ENCODE data around the gene IL17RD.

Gene IL17RD

DNA sequence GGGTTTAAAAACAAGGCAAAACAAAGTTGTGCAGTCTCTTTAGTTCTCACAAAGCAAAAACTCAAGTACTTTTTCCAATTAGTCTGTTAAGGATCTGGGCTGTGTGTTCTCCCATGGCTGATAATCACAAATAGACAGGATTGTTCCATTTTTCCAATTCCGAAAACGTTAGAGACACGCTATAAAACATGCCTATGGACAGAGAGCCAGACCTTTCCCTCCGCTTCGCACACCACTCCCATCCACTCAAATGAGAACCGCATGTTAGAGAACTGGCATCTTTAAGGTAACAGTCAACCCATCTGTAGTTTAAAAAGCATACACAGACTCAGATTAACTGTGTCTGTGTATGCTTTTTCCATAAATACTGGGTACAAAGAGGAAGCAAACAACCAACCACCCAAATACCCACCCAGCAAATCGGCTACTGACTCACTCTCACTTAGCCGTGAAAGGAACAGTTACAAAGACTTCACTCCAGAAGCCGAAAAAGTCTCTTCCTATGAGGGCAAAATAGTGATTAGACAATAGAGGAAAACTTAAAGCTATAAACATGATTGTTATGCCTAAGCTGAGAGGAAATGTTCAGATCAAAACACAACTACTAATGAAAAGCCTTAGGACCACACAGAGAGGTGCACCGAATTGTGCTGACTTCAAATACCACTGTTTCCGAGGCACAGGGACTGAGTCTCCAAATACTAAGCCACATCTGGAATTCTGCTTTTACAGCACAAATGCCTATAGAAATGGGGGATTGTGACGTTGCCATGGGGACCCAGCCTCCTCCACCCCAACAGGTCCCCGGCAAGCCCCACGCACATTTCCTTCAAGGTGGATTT lies 36.1 kb downstream of the IL17RD start:
- no peak for DNase-seq

DNA sequence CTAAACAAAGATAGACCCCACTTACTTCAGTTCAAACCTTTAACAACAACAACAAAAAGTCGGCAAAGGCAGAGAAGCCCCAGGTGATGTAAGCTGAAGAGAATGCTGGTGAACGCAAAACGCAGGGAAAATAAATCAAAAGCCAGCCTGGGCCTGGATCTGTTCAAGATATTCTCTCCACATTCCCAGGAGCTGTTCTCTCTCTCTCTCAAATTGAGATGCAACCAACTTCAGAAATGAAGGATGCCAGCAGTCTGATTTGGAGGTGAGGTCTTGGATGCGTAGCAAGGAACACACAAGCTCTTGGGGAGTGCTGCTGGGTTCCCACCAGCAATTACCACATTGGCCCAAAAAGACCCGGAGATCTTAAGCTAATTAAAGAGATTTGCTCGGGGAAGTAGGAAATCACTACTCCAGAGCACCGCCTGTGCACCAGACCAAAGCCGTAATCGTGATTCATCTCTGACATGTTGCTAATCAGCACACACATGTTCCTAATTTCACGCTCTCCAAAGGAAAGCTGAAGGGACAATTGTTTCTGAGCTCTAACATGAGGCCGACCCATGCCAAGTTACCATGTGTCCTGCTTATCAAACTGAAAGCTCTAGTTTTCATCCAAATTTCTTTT lies 37.1 kb downstream of the IL17RD start:
- DNase-seq, result no peak

DNA sequence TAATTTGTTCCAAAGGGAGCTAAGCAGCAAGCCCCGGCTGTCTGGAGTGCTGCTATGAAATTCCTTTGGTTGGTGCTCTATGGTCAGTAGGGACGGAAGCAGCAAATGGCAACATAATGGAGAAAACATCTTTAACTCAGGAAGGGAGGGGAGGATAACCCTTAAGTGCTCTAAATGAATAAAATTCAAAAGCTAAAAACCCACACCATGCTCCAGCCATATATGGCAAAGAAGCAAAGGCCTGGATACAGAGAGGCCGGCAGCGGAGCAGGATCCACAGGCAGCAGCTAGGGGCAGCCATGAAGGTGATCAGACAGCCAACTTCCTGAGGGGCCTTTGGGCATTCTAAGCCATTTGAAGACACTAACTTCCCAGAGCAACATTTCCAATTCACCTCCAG lies 38.9 kb downstream of the IL17RD start:
- no peak for DNase-seq

DNA sequence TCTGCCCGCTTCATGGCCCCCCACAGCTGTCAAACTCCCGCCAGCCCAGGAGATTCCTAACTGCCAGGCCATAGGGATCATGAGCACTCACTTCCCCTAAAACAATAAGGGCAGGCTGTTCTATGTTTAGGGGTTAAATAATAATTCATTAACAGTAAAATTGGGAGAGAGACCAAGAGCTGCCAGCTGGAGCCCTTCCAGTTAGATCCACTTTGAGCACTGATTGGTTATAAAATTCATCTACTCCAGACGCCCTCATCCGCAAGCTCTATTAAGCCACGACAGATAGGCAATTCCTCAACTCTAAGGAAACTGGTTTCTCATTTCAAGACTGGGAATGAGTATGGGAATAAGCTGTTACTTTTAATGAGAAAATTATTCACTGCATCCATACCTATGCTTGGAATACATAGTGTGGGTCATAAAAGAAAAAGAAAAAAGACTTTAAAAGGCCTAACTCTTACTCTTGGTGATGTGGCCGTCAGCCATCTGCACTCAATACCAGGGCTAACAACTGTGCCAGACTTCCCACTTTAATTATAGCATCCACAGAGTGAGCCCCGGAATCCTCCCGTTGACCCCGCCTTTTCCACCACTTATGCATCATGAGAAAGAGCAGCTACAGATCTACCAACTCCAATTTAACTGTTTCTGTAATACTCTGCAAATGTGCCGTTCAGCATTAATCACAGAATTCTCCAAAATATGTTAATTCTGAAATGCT lies 44.5 kb downstream of the IL17RD start:
- DNase-seq, result no peak

DNA sequence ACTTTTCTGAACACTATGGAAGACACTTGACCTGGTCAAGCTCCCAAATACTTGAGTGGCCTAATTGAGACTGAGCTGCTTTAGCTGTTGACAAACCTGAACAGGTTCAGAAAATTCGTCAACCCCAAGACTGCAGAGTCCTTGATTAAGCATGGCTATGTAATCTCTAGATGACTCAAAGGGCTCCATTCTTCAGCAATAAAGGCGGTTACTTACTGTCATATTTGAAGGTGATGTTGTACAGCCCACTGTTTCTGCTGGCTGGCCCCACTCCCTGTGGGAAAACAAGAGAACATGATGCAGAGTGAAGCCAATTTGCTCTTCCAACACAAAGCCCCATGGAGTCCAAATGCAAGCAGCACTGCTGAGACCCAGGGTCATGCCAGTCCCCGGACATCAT lies 45.1 kb downstream of the IL17RD start:
- DNase-seq, result no peak

DNA sequence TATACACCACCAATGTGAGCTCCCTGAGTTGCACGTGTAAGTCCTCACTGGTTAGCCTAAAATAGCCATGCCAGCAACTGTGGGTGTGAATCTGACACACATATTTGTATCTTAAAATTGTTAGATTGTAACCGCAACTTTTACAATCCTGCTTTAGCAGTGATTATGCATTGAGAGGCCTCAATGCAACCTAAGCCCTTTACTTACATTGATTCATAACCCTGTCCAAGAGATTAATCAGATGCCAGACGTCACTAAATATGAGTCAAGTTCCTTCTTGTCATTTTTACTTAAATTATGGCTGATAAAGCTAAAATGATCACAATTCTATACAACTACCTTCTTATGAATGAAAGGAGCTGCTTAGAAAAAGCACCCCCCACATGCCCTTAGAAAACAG lies 46.9 kb downstream of the IL17RD start:
- DNase-seq, result no peak

DNA sequence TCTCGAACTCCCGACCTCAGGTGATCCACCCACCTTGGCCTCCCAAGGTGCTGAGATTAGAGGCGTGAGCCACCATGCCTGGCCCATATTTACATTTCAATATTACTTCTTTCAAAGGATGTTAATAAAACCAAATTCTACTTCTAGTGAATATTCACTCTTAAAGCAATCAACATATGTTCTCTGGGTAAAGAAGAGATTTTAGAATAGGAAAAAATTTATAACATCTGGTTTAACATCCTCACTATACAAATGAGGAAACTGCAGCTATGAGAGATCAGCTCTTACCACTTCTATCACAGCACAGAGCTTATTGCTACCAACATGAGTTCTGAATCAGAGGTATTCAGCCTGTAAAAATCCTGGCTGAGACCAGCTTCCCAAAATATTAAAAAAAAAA lies 48.7 kb downstream of the IL17RD start:
- DNase-seq, result no peak

DNA sequence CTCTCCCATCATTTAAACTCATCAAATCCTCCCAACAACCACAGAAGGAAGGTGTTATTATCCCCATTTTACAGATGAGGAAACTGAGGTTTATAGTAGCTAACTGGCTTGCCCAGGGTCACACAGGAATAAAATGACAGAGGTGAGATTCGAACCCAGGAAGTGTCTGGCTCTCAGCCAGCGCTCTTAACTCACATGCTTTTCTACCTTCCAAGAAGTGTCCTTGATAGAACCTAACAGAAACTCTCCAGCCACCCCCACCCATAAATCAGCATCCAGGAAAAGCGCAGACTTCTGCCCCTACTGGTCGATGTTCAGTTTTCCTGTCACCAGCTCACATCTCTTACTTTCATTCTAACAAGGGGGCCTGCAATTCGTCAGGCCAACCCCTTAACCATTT lies 52.9 kb downstream of the IL17RD start:
- no peak for DNase-seq

DNA sequence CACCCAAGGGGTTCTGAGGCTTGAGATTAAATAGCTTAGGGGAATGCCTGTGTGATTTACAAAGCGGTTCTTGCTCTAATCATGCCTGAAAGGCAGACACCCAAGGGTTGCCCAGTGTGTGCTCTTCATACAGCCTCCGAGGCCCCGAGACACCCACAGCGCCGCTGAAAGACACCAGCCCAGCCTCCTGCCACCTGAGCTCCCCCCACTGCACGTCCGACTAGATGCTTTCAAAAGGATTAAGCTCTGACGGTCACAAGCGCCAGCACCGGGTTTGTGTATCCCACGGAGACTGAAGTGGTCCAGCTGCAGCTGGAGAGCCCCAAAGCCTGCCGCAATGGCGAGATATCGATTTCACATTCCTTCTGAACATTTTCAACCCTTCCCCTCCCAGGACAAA lies 54.4 kb downstream of the IL17RD start:
- no peak for DNase-seq

DNA sequence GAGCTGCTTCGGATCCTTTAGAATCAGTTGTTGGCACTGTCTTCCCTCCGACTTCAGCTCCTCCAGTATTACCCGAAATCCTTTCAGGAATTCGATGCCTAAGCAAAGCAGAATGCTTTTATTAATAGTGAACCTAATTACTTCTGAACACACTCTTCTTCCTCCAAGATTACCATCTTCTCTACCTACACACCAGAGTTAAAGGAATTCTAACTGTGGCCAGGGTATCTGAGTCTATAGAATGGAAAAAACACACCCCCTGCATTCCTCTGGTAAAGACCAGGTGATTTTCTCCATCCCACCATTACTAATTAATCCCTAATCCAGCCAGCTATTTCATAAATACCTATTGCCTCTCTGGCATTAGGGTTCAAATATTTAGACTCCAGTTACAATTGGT lies 54.9 kb downstream of the IL17RD start:
- no peak for DNase-seq

DNA sequence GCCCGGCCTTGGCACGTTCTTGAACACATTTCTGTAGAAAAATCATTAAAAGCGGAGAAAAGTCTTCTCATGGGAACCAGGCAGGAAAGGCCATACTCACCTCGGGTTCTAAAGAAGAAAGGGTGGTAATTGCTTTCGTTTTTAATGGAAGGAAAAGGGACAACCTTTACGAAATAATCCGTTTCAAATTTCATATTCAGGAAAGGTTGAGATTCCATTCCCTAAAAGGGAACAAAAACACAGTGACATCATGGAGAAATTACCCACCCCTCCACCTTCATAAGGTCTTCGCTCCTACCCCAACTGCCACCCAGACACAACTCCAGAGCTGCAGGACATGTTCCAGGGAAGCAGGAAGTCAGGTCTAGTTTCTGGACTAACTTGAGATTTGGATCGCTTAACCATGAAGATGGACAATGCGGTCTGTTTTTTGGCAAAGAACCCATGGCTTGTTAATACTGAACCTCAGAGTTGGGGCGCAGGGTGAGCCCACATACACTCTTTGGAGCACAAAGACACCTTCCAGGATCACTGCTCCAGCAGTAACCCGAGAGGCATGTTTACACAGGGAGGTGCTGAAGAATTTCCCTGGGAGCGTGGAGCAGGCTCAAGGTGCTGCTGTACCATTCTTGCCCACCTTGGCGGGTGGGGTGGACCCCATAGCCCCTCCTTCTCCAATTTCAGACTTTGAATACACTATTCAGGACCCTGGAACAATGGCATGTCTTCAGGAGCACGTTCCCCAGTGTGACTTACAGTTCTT lies 55.5 kb downstream of the IL17RD start:
- DNase-seq, result no peak

DNA sequence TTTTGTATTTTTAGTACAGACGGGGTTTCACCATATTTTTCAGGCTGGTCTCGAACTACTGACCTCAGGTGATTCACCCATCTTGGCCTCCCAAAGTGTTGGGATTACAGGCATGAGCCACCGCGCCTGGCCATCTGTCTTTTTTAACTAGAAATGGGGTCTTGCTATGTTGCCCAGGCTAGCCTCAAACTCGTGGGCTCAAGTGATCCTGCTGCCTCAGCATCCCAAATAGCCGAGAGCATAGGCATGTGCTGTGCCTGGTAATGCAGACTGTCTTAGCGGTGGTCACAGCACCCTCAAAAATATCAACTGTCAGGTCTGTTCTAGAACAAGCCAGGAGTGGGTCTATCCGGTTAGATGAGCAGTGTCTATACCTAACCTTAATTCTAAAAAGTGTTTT lies 56.5 kb downstream of the IL17RD start:
- no peak for DNase-seq

DNA sequence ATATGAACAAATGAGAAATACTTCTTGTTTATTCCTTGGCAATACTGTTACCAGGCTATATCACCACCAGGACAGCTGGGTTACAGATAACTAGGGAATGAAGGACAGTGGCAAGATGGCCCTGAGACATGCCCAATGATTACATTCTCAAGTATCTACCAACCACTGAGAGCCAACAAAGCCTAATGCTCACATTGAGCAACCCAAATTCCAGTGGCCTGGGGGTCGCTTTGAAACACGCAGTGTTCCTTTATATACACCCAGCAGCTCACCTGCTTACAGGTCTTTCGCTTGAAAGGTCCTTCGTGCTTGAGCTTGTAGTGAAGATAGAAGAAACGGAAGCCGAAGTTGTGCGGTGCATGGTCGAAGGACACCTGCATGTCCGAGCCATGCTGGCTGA lies 59.6 kb downstream of the IL17RD start:
- no peak for DNase-seq

DNA sequence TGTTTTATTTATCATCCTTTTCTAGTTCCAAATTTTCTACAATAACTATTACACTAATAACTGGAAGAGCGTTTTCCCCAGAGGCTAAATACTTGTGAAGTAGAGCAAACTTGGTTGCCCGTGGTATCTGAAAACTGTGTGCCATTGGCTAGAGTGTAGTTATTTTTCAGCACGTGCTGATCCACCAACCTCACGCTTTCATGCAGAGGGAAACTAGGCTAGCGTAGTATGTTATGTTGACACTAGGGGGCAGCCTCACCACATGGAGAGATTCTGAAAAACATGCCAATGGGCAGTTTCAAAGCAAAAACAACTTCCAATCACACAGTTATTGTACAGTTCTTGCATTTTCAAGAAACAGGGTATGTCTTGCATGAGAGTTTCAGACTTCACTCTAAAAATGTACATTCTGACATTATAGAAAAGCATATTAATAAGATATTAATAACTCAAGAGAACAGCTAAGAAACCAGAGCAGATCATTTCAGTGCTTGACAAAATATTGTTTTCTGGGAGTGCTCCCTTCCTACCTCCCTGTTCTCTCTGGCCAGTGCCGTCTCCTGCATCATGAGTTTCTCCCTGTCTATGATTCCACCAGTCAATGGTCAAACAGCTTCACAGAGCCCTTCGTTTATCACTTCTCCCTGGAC lies 65.0 kb downstream of the IL17RD start:
- peak; percentile 24 for DNase-seq

DNA sequence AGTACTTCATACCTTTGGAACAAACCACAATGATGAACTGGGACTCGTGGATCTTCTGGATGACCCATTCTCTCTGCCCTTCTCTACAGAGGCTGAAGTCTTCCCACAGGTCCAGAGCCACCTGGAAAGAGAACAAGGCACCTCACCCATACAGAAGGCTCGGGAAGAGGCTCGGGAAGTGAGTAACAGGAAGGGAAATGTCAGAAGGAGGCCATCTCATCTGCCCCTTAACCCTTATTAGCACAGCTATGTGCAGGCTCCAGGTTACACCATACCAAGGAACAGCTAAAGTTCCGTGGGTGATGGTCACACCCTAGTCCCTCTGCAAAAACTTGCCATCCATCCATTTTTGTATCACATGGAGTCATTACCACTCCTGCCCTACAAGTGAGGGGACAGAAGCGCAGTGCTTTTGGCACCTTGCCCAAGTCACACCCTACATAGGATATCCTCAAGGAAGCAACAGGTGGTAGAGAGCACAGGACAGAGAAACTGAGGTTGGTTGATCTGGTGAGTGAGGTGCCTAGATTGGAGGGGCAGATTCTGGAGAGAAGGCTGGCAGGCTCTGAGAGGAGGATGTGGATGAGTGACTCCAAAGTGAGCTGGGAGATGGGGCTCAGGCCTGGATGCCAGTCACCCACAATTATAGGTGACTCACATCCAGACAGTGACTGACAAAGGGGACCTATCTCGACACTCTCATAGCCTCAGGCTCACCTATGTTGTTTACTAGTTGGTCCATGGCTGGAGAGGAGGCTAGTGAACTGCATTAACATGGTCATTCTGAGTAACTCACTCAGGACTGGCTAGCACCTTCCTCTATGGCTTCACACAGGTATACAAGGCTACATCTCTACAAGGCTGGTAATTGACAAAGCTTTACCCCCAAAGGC lies 66.5 kb downstream of the IL17RD start:
- DNase-seq, result no peak

DNA sequence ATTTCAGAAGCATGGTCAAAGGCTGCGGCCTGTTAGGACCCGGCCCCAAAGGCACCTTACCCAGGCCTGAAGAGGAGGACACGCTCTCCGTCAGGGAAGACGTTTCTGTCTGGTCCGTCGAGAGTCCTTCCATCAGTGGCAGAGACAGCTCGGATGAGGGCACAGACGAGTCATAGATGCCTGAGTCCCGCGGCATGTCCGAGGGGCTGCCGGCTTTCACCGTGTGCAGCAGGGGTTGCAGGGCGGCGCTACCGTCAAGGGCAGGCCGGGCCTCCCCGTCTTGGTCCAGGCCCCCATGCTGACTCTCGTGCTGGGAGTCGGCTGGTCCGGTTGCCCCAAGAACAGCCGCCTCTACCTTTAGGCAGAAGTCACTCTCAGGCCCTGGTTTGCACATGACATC lies 67.6 kb downstream of the IL17RD start:
- DNase-seq, result no peak

DNA sequence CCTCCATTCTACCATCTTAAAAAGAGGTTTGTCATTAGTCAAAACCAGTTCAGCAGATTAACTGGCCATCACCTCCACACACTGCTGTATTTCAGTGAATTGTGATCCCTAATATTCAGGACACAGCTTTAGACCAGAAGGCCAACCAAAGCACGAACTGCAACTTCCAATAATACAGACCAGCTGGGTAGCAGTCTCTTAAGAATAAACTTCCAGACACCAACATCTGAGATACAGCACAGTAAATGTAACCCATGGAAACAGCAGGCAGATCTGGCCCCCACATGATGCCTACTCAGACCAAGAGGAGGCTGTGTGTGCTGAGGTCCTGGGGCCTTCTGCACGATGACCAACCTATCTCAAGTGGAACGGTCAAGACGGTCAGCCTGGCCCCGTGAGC lies 69.8 kb downstream of the IL17RD start:
- DNase-seq, result no peak

DNA sequence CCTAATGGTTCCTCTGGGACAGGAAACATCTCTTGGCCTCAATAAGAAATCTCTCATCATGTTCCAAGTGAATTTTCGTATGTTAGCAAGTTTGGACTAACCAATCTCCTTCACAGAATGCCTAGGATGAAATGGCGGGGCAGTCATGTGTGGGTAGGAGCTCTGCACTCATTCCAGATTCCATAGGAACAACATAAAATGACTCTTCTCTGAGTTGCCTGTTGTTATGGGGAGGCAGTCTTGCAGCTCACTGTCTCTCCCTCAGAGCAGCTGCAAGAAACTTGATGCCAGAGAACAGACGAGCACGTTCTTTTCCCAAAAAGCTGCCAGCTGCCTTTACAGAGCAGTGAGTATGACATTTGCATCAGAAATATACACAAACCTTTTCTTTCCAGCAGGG lies 70.6 kb downstream of the IL17RD start:
- DNase-seq, result no peak

DNA sequence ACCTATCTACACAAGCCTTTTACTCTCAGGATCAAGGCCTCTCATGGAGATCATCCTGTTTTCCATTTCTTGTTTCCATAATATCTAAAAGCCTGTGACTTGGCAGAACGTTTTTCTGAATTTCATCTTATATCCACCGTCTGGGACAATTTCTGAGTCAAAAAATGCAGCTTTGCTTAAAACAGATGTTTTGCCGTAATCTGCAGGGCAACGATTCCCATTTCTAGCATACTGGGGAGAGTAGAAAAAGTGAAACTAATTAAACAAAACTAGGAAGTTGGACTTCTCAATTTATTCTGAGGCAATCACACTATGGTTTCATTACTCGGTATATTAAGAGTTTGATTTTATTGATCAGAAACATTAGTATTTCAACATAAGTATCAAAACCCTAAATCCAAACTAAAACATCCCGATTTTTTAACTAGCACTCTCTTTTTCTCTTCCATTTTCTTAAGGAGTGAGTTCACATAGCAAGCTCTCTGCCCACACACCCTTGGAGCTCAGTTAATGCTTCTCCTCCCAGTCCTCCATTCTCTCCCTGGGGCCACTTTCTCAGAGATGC lies 71.1 kb downstream of the IL17RD start:
- no peak for DNase-seq

DNA sequence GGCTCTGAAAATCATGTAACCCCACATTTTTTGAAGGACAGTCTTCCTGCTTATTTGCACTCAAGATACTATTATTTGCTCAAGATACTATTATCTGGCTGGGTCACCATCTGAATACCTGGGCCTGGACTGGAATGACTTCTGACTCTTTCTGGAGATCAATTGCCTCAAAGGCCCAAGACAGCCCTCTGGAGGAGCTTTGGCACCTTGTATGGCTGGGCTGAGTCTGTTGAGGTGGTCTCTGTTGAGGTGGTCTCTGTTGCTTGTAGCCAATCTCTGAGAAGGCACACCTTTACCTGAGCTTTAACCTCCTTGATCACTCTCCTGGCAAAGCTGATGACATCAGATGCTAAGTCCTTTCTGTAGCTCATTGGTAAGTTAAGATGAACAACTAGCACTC lies 71.7 kb downstream of the IL17RD start:
- no peak for DNase-seq

DNA sequence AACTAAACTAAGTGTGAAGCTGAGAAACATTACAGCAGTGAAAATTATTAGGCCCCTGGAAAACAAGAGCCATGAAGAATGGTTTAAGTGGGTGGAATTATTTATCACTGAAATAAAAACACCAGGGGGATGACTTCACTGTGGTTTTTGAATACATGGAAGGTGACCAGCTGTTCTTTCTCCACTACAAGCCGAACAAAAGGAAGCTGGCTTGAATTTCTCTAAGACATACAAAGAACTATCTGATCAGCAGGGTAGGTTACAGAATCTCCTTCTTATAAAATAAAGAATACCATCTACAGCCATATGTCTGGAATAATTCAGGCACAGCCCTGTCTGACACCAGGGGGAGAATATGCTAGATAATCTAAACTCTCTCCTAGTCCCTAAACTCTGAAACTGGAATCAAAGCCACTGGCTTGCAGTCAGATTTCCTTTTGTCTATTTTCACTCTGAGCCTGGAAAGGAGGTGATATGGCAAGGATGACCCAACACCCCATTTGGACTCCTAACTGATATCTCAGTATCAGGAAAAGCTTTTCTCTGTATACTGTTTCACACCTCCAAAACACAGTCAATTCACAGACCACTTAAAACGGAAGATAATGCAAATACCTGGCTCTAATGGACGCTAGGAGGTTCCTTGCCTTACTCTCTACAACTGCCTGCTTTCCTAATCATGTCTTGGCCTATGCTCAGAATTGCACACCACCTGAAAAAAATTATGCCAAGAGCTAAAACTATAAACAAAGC lies 73.5 kb downstream of the IL17RD start:
- DNase-seq, result no peak
